CD1c-positive myeloid dendritic cell (primary cell): Measurements from ENCODE around the gene HSF5.
"Not testable (repeated sequence)": the region's sequence is repeated elsewhere in the genome, so short reads cannot be mapped to it uniquely, and the experiment has no call there.

Source experiments
- DNase-seq: peaks from one replicate; pipeline ENCODE4 v3.0.0-alpha.2; 2016; ENCODE audit errors: extremely low spot score

The HSF5 gene

DNA sequence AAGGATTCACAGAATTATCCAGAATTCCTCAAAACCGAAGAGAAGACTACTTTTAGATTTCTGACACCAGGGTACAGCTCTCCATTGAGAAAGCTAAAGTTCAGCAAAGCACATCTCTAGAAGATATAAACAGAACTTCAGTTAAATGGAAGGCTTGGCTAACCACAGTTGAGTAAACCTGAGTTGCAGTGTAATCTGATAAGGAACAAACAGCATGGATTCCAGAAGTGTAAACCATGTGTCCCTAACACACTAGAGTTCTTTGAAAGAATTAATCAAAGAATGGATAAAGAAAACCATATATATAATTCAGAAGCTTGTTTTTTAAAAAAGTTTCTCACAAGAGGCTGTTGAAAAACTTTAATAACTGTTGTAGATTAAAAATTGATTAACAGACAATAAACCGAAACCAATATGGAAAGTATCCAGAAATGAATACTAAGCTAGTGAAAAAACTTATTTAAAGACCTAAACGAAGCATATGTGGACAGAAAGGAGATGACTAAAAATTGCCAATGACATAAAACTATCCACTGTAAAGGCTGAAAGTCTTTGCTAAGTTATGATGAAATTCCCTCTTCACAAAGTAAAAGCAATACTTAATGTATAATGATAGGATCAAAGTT is 75.1 kb downstream of the HSF5 start:
- DNase-seq: no peak

DNA sequence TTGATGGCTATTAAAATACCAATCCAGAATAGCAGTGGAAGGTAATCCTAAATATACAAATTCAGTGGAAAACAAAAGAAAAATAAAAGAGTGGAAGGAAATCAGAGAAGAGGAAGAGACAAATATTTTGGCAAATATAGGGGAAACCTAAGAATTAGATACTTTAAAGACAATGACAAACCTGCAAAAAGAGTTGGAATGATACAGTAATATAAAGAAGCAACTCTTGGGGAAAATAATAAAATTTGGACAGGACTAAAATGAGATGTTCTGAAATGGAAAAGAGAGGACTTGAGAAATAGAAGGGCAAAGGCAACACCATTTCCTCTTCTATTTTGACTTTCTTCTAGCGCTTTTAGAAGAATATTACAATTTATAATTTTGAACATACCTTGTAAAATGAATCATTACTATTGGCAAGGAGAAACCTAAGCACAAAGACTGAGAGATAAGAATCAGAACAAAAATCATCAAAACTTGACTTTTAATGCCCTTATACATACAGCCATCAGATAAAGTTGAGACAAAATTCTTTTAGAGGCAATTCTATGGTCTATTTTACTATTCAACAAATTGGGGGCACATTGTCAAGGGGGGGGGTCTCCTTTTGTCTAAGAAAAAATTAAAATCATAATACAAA is 76.0 kb downstream of the HSF5 start:
- DNase-seq: no peak

DNA sequence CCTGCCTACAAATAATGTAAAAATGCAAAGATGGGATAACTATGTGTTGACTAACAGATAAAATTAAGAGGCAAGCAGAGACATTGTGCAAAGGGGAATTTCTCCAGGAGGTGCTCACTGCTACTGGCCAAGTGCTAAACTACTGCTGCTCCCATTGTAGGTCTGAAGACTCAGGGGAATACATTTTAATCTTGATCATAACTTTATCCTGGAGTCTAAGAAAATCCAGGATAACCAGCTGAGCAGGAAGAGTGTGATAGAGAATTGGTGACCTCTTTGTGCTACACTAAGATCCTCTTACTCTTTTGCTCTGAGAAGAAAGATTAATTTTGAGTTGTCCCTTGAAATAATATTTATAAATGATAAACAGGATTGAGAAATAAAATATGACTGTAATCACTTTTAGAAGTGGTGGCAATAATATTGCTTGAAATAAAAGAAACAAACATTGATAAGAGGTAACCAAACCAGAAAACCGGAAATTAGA is 76.8 kb downstream of the HSF5 start:
- DNase-seq: no peak

DNA sequence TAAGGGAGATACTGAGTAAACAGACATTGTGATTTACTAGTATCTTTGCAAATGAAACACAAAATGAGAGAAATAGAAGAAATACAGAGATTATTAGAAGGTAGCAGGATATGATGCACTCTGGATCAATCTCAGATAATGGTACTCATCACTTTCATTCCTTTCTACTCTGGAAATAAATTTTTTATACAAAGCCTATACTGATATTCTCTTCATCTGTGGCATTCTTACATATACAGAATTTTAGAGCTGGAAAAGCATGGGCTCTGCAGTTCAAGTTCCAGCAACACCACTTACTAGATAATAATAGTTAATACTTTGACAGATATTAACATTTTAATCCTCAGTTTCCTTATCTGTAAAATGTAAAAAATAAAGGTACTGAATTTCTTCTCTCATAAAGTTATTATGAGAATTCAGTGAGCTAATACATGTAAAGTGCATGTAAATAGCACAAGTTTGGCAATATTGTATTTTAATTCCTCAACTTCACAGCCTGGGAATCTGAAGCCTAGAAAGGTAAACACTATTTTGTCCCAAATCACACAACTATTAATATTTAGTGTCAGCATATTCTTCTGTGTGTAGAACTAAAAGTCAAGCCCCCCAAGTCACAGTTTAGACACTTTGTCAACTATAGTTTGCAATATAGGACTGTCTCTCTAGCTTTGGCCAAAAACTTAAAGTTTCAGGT is 77.3 kb downstream of the HSF5 start:
- no peak for DNase-seq

DNA sequence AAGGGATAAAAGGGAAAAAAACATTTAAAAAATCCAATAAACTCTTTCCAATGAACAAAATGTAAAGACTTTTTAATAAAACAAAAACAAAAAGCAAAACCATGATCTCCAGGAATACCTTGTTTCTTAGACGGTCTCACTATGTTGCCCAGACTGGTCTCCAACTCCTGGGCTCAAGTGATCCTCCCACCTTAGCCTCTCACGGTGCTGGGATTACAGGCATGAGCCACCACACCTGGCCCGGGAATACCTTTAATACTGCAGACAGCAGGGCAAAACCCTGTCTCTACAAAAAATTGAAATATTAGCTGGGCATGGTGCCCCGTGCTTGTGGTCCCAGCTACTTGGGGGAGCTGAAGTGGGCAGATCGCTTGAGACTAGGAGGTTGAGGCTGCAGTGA is 78.8 kb downstream of the HSF5 start:
- no peak for DNase-seq

DNA sequence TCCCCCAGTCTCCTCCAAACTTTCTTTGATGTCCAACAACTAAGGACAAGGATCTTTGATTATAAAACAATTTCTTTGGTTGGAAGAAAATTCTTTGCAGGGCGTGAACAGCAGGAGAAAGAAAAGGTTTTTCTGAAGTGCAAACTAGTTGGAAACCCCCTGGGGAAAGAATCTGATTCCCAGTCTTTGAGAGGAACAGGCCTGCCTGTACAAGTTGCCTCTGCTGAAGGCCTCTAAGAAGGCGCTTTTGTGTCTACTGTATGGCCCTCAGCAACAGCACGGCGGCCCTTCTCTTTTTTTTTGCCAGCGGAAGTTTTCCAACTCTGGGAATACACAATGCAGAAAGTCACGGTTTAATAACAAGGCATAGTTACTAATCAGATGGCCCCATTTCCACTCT is 84.9 kb downstream of the HSF5 start:
- DNase-seq: no peak

DNA sequence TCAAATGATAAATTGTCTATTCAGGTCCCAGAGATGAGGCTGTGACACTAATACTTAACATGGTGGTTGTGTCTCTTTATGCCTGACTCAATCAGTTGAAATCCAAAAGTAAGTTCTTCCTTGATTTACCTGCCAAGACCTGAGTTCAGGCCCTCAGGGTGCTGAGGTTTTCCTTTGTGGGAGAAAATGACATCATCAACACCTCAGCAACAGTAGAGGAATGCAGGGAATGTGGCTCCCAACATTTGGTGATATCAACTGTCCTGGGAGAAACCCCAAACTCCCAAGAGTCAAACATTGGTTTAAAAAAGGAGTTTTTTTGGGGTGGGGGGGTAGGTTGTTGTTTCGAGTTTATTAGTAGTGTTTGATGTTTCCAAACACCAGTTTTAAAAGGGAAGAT is 85.5 kb downstream of the HSF5 start:
- DNase-seq: no peak

DNA sequence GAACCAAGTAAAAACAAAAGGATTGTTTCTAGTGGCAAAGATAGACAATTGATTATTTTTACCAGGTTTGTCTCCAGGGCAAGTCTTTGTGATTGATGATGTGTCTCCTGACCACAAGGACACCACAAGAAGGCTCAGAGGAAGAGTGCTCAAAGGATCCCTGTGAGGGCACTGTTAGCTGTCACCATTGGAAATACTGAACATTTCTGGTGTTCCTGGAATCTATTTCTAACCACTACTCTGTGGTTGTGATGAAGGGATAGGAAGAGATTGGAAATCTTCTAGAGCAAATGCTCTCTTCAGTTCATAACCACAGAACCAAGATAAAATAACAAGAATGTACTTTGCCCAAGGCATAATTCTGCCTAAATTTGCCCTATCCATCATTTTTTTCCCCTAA is 86.2 kb downstream of the HSF5 start:
- no peak for DNase-seq

DNA sequence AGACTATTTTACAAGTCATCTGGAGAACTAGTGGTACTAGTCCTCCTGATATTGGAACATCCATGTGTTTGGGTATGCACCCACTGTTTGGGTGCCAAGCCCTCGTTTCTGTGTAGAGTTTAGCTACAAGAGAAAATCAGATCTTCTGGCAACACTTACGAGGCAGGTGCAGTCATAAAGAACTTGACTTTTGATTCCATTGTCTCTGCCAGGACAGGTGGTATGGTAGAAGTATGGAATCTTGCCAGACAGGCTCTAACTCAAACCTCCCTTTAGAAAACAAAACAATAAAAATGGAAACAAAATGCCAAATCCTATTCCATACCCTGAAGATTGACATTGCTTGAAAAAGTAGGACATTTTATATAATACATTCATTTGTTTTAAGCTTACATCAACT is 86.9 kb downstream of the HSF5 start:
- DNase-seq: no peak

DNA sequence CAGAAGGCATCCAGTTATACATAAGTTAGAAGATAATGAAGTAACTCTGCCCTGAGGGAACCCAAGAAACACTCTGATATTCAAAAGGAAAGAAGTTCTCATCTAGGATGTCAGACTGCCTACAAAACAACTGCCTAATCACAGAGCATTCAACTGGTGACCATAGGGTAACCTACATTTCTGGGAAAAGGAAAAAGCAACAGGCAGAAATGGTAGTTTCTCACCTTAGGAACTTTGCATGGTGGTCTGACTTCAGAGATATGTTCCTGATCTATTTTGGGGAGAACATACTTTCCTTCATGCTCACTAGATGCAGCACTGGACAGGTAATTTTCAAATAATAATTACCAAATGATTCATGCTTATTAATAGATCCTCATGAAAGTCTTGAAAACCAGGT is 87.4 kb downstream of the HSF5 start:
- DNase-seq: no peak

DNA sequence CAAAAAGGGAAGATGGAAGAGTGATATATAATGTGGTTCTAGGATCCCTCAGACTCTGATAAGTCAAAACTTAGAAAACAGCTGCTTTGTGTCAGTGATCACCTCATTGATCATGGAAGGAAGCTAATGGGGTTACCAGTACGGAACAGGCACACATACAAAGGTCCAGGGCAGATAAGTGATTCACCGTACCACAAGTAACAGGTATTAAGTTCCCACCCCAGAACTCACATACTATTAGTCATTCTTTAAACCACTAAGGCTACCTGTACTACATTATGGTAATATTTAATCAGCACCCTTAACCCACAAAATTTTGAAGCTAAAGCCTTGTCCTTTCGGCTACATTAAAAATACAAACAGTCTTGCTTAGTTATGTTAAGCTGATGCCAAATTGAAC is 88.2 kb downstream of the HSF5 start:
- no peak for DNase-seq

DNA sequence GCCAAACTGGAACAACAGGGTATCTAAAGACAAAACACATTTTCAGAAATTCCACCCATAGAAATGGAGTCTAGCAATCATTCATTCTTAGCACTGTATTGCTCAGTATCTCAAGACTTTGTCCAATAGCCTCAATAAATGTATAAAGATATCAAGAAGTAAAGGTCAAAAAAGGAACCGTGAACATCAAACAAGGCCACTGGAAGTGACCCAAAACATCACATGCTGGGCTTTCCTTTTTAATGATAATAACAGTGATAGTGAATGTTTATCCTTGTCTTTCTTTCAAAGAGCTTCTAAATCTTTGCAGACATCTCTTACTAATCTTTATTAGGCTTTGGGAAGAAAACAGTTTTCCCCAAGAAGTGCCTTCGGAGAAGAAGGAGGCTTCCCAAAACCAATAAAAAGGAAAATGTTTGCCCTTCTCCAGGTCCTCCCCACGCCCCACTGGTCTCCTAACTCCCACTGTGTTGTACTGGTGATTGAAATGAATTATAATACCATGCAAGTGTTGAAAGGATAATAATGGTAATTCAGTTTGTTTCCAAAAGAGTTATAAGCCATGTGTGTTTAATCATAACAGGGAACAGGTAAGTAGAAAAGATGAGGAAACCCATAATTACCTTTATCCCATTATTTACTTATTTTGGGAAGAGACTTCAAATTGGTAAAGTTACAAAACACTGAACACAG is 89.5 kb downstream of the HSF5 start:
- DNase-seq: no peak

DNA sequence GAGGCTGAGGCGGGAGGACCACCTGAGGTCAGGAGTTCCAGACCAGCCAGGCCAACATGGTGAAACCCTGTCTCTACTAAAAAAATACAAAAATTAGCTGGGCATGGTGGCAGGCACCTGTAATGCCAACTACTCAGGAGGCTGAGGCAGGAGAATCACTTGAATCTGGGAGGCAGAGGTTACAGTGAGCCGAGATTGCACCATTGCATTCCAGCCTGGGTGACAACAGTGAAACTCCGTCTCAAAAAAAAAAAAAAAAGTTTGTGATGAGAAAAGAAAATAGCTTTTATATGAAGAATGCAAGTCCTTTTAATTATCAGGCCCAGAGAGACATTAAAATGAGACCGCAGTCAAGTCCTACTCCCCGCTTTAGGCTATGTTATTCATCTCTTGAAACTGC is 90.8 kb downstream of the HSF5 start:
- not testable (repeated sequence) for DNase-seq

DNA sequence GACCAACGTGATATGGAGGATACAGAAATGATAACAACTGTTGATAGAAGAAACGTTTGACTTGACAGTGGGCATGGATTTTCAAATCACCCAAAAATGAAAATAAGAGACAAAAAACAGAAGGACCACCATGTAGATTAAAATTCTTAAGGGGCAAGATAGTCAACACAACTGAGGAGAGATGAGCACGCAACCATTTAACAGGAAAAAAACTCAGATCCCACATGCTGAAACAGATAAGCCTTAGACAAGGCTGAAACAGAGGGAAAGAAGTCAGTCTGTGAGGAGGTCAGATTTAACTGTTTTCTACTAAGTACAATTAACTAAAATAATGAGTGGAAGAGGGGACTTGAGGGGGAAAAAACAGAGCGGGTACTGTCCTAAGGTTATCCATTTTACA is 92.0 kb downstream of the HSF5 start:
- DNase-seq: no peak

DNA sequence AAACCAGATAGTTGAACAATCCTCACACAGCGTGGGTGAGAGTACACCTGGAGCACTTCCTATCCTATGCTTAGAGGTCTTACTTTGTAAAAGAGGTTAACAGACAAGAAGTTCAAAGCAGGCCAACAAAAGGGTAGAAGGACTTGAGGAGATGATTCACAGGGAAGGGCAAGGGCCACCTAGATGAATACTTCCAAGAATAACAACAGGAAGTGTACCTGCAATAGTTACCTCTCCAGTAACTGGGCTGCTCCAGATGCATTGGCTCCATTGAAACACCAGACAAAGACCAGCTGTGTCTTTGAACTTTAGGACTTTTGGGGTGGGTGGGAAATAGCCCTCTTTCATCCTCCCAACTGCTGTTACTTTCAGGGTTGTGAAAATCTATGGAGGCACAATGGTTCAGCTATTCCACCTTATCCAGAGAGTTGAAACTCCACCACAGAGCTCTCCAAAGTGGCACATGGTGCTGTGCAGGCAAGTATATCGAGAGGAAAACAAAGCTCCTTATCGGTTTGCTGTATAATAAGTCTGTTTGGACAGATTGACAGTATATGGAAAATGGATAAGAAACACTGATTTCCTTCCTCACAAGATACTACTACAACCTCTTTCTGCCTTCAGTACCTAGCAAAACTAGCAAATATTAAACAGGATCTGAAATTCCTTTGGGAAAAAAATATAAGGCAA is 93.5 kb downstream of the HSF5 start:
- no peak for DNase-seq

DNA sequence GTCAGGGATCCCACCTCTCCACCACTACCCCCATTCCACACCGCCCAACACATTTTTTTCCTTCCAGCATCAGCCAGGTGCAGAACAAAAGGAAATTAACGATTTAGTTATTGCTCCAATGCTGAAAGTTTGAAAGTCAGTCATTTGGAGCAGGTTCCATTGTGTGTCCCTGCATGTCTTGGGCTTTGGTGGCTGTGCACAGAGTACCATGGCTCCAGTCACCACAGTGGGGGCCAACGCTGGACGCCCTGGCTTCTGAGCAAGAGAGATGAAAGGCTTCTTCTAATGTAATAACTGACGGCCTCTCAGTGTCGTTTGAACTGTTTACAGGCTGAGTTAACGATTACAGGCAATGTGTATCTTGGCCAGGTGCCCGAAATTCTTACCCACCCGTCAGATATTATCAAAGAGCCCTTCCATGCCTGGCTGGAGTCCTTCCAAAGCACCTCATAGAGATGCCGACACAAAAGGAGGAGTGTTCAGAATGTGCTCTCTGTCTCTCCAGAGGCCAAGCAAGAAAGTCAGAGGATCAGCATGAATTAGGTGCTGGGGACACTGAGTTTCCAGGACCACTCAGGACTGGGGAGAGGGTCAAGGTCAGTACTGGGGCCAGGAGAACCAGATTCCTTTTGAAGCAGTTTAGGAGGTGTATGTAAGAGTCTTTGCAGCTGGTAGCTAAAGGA is 96.8 kb downstream of the HSF5 start:
- no peak for DNase-seq

DNA sequence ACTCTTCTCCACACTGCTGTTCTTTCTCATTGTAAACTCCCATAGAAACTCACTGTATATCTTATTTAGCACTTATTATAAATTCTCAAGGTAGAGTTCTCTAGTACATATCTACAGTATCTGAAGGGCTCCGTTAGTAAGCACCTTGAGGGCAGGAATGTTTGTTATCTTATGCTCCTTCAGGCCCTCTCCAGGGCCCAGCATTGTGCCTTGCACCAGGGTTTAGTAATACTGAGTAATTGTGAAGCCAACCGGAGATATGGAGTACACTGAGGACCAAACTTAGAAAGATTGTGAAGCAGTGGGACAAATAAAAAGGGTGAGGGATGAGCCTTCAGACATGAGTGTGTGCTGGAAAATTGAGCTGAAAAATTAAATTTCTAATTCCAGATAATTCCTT is 97.3 kb downstream of the HSF5 start:
- DNase-seq: no peak

DNA sequence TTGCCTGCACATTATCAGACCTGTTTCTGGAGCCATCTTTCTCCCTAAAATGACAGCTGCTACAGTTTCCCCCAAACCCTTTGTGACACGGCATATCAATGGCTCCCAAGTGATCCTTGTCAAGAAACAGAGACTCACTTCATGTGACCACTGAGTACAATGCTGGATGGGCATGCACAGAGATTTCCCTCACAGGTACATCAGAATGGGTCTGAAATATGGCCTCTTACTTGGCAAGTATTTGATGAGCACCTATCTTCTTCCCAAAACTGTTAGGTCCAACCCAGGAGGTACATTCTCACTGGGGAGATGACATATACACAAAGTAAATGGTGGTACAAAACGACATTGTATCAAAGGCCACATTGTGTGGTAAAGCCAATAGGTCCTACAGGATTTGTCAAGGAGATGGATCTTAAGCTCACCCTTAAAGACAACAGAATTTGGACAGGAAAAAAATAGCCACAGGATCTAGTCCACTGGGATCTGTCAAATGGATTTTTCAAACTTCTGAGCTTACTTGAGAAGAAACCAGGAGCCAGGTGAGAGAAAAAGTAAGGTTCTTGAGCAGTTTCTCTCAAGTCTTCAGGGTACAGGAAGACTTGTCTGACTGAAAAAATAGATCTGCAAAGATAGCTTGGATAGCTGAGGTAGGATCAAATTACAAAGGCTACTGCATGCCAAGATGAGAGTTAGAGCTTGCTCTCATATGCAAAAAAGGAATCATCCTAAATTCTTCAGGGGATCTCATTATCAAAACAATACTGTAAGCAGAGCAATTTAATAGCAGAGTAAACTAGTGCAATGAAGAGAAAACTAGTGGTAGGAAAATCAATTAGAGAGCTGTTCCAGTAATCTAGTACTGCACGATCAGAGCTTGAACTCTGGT is 99.7 kb downstream of the HSF5 start:
- no peak for DNase-seq

DNA sequence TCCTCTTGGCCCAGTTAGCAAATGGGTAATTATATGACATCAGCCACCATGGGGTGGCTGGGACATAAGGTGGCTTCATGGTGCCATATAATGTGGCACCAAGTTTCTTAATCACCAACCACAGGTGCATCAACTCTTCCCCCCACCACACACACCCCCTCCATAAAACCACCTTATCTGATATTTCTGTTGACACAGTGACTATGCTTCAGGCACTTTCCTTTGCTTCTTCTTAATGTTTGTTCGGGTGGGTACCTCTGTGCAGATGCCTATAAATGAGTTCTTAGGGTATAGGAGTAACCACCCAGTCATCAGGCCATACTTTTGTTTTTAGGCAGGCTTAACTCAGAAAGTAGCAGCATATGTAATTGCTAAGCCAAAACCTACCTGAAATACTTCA is 100.4 kb downstream of the HSF5 start:
- no peak for DNase-seq

DNA sequence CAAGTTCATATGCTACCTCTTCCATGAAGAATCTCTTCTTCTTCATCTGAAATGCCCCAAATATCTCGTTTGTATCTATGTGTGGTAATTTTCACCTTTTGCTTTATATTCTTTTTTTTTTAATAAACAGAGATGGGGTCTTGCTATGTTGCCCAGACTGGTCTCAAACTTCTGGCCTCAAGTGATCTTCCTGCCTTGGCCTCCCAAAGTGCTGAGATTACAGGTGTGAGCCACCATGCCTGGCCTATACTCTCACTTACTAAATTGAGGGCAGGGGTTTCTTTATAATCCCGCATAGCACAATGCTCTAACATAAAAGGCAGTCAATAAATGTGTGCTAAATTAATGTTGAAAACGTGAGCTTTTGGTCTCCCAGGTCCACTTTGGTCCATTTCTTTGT is 101.5 kb downstream of the HSF5 start:
- no peak for DNase-seq
